ENCODE measurements around the gene ZBED2. TPM values are rescaled to one million over a fixed set of nuclear protein-coding genes. Genes with fewer than 3 reads are reported as not detected.

ZBED2 gene
- total and polyA plus RNA-seq, 2 donors: 37.9 to 52.2 TPM

DNA sequence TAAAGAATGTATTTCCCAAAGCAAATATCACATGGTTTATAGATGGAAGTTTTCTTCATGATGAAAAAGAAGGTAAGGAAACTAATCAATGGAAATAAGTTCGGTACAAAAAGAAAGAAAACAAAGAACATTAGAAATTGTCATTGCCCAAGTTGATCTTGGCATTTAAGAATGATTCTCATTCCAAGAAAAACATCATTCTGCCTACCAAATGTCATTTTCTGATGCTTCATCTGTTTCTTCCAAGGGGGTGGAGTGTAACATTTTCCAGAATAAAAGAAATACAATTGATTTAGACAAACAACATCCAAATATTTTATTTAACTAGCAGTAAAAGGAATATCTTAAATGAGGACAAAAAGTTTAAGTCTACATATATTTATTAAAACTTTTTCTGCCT, 3.0 kb upstream of the ZBED2 start:
- WGBS: 89% methylated on average over 1 of the region's 1 CpG
- no peaks in the 10 kb centered on the region for H3K4me1 ChIP-seq (ENCODE audit: control insufficient read depth in 2 of 2, insufficient read depth in 2 of 2, low read length in 2 of 2)
- no peak overlapping the region for H3K4me3 ChIP-seq (ENCODE audit: low read length in 2 of 2)
- no peak for DNase-seq (ENCODE audit: low read depth in 6 of 9, low spot score in 9 of 9)
- H3K27ac ChIP-seq (ENCODE audit: low read depth in 1 of 2, low read length in 1 of 2): no peak overlapping the region
- H3K9me3 ChIP-seq (ENCODE audit: control insufficient read depth in 2 of 2, insufficient read depth in 1 of 2, low read length in 1 of 2): no peaks in the 10 kb centered on the region
- no peaks in the 10 kb centered on the region for H3K27me3 ChIP-seq (ENCODE audit: control insufficient read depth in 2 of 2, insufficient read depth in 1 of 2, low read length in 1 of 2)
- H3K36me3 ChIP-seq (ENCODE audit: control insufficient read depth in 2 of 2, insufficient read depth in 2 of 2, low read length in 1 of 2): peaks cover 13 to 27% of the 10 kb centered on the region in 2 donors

DNA sequence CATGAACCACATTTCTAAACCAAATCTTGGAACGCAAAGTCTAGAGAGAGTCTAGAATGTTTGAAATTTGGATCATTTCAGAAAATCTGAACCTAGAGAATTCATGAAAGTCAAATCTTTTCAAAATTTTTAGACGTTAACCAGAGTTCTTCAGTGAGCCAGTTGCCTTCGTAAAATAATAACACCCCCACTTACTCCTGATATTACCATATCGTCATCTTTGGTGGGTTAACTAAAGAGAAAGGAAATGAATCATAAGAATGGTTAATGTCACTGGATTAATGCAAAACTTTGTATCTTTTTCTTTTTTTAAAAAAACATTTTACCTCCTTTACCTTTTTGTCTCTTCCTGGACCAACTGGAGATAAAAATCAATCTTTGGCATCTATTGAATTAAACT, 1.2 kb upstream of the ZBED2 start:
- Histone ChIP-seq H3K27me3 (ENCODE audit: control insufficient read depth in 2 of 2, insufficient read depth in 1 of 2, low read length in 1 of 2) (no peaks in the 10 kb centered on the region), H3K36me3 (ENCODE audit: control insufficient read depth in 2 of 2, insufficient read depth in 2 of 2, low read length in 1 of 2) (peaks cover 17 to 29% of the 10 kb centered on the region in 2 donors), H3K4me1 (ENCODE audit: control insufficient read depth in 2 of 2, insufficient read depth in 2 of 2, low read length in 2 of 2) (no peaks in the 10 kb centered on the region), H3K9me3 (ENCODE audit: control insufficient read depth in 2 of 2, insufficient read depth in 1 of 2, low read length in 1 of 2) (no peaks in the 10 kb centered on the region), H3K27ac (ENCODE audit: low read depth in 1 of 2, low read length in 1 of 2) (no peak overlapping the region), H3K4me3 (ENCODE audit: low read length in 2 of 2) (no peak overlapping the region)
- no peak for DNase-seq (ENCODE audit: low read depth in 6 of 9, low spot score in 9 of 9)
- 92% methylated on average over 4 of the region's 4 CpGs for WGBS

DNA sequence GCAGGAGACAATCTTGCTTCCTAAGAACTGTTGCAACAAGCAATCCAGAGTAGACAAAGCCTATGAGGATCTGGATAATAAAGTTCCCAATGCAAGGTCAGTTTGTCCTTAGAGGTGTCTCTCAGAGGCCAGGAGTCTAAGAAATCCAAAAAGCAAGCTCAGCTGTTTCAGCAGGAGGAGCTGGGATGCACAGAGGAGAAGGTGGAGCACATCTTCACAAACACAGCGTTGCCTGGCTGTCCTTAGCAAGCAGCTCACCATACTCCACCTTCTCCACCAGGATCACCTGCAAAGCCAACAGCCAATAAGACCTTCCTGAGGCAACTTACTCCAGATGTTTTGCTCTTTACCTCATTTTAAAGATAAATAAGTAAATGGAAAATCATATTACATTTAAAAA, 365 bp downstream of the ZBED2 start:
- no peak for DNase-seq (ENCODE audit: low read depth in 6 of 9, low spot score in 9 of 9)
- peak overlapping the region; percentile 9 to 25 for H3K4me3 ChIP-seq (ENCODE audit: low read length in 2 of 2)
- H3K27me3 ChIP-seq (ENCODE audit: control insufficient read depth in 2 of 2, insufficient read depth in 1 of 2, low read length in 1 of 2): no peaks in the 10 kb centered on the region
- no peaks in the 10 kb centered on the region for H3K4me1 ChIP-seq (ENCODE audit: control insufficient read depth in 2 of 2, insufficient read depth in 2 of 2, low read length in 2 of 2)
- H3K9me3 ChIP-seq (ENCODE audit: control insufficient read depth in 2 of 2, insufficient read depth in 1 of 2, low read length in 1 of 2): no peaks in the 10 kb centered on the region
- H3K36me3 ChIP-seq (ENCODE audit: control insufficient read depth in 2 of 2, insufficient read depth in 2 of 2, low read length in 1 of 2): peaks cover 17 to 32% of the 10 kb centered on the region in 2 donors
- WGBS: 40% methylated on average over 1 of the region's 1 CpG
- peak overlapping the region; percentile 42 to 62 for H3K27ac ChIP-seq (ENCODE audit: low read depth in 1 of 2, low read length in 1 of 2)

DNA sequence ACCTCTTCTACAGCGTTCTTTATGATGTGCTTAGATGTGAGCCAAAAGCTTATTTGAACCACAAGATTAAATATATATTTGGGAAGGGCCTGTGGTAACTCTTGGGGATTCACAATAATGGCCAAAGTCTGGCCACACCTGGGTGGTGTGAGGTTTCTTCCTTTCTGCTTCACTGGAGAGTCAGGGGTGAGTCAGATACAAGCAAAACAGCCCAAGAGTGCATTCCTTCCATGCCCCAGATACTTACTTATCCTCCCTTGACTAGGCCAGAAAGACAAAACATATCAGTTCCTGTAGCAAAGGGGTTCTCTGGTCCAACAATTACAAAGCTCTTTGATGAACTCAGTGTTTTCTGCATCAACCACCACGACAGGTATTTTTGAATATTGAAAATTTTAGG, 941 bp downstream of the ZBED2 start:
- 95% methylated on average over 2 of the region's 2 CpGs for WGBS
- H3K9me3 ChIP-seq (ENCODE audit: control insufficient read depth in 2 of 2, insufficient read depth in 1 of 2, low read length in 1 of 2): no peaks in the 10 kb centered on the region
- DNase-seq (ENCODE audit: low read depth in 6 of 9, low spot score in 9 of 9): no peak
- H3K36me3 ChIP-seq (ENCODE audit: control insufficient read depth in 2 of 2, insufficient read depth in 2 of 2, low read length in 1 of 2): peaks cover 17 to 37% of the 10 kb centered on the region in 2 donors
- H3K27ac ChIP-seq (ENCODE audit: low read depth in 1 of 2, low read length in 1 of 2): peak overlapping the region; percentile 62 to 76
- no peaks in the 10 kb centered on the region for H3K27me3 ChIP-seq (ENCODE audit: control insufficient read depth in 2 of 2, insufficient read depth in 1 of 2, low read length in 1 of 2)
- no peaks in the 10 kb centered on the region for H3K4me1 ChIP-seq (ENCODE audit: control insufficient read depth in 2 of 2, insufficient read depth in 2 of 2, low read length in 2 of 2)
- peak overlapping the region in 1 of 2 donors; percentile 25 for H3K4me3 ChIP-seq (ENCODE audit: low read length in 2 of 2)

DNA sequence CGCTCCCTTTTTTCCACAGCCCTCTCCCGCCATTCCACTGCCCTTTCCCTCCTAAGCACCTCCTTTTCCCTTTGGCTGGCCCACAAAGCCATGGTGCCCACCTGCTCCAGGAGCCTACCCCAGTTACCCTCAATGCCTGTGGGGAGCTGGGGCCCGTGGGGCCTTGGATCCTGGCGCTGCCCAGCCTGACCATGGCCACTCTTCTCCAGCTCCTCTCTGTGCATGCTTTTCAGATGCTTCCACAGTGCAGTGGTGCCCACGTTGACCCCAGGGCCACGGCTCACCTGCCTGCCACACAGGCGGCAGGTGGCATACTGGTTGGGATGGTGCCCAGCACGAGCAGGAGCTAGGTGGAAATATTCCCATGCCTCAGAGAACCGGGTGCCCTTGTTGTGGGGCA, 1.5 kb downstream of the ZBED2 start:
- peak overlapping the region; percentile 20 to 33 for H3K4me3 ChIP-seq (ENCODE audit: low read length in 2 of 2)
- no peak for DNase-seq (ENCODE audit: low read depth in 6 of 9, low spot score in 9 of 9)
- no peaks in the 10 kb centered on the region for H3K9me3 ChIP-seq (ENCODE audit: control insufficient read depth in 2 of 2, insufficient read depth in 1 of 2, low read length in 1 of 2)
- no peaks in the 10 kb centered on the region for H3K4me1 ChIP-seq (ENCODE audit: control insufficient read depth in 2 of 2, insufficient read depth in 2 of 2, low read length in 2 of 2)
- no peaks in the 10 kb centered on the region for H3K27me3 ChIP-seq (ENCODE audit: control insufficient read depth in 2 of 2, insufficient read depth in 1 of 2, low read length in 1 of 2)
- H3K36me3 ChIP-seq (ENCODE audit: control insufficient read depth in 2 of 2, insufficient read depth in 2 of 2, low read length in 1 of 2): peaks cover 17 to 37% of the 10 kb centered on the region in 2 donors
- WGBS: 93% methylated on average over 9 of the region's 9 CpGs
- H3K27ac ChIP-seq (ENCODE audit: low read depth in 1 of 2, low read length in 1 of 2): peak overlapping the region; percentile 52 to 76

DNA sequence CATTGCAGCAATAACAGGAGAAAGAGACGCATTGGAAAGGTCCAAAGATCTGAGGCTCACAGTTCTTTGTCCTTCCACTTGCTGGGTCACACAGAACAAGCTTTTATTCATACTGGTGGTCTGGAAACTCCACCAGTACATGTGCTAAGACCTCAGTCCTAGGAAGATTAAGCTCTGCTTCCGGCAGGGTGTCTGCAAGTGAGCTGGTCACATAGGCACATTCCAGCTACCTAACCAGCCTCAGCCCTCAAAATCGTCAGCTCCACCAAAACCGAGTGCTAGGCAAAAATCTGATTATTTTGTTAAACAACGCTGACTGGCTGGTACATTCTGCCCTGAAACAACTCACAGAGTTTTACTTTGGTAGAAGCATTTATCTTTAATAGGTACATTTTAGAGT, 2.2 kb downstream of the ZBED2 start:
- WGBS: 94% methylated on average over 5 of the region's 5 CpGs
- Histone ChIP-seq H3K27ac (ENCODE audit: low read depth in 1 of 2, low read length in 1 of 2) (peak overlapping the region in 1 of 2 donors; percentile 46), H3K9me3 (ENCODE audit: control insufficient read depth in 2 of 2, insufficient read depth in 1 of 2, low read length in 1 of 2) (no peaks in the 10 kb centered on the region), H3K36me3 (ENCODE audit: control insufficient read depth in 2 of 2, insufficient read depth in 2 of 2, low read length in 1 of 2) (peaks cover 17 to 41% of the 10 kb centered on the region in 2 donors), H3K4me3 (ENCODE audit: low read length in 2 of 2) (peak overlapping the region in 1 of 2 donors; percentile 33), H3K27me3 (ENCODE audit: control insufficient read depth in 2 of 2, insufficient read depth in 1 of 2, low read length in 1 of 2) (no peaks in the 10 kb centered on the region), H3K4me1 (ENCODE audit: control insufficient read depth in 2 of 2, insufficient read depth in 2 of 2, low read length in 2 of 2) (no peaks in the 10 kb centered on the region)
- DNase-seq (ENCODE audit: low read depth in 6 of 9, low spot score in 9 of 9): no peak

DNA sequence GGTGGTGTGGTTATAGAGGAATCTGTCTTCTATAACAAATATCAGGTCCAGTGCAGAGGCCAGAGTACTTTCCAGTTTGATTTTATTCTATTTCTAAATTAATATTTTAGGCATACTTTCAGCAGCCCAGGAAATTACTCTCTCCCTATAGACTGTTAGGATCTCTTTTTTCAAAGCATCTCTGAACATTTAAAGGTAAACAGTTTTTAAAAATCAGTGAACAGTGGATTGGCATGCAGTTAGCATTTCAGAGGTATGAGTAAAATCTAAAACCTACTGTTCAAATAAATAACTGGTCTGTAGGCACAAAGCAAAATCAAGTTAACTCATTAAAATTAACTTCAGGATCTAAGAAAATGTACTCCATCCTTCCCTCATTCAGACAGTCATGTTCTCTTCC, 3.0 kb downstream of the ZBED2 start:
- H3K4me1 ChIP-seq (ENCODE audit: control insufficient read depth in 2 of 2, insufficient read depth in 2 of 2, low read length in 2 of 2): no peaks in the 10 kb centered on the region

DNA sequence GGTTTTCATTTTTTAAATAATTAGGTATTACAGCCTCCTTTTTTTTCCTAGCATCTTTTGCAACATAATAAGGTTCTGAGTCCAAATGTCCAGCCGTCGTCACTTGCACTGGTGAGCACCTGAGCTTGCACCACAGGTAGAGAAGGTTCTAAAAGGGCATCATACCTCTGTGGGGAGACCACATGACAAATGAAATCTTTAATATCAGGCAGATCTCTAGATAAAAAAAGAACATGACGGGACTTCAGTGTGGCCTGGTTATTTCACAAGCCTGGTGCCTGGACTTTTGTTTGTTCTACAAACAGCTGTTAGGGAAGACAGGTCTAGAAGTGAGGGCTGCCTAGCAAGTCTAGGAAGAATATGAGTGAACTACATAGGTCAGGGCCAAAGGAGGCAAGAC, 3.6 kb downstream of the ZBED2 start:
- no peak for DNase-seq (ENCODE audit: low read depth in 6 of 9, low spot score in 9 of 9)
- H3K4me3 ChIP-seq (ENCODE audit: low read length in 2 of 2): no peak overlapping the region
- no peaks in the 10 kb centered on the region for H3K27me3 ChIP-seq (ENCODE audit: control insufficient read depth in 2 of 2, insufficient read depth in 1 of 2, low read length in 1 of 2)
- 97% methylated on average over 3 of the region's 3 CpGs for WGBS
- no peaks in the 10 kb centered on the region for H3K4me1 ChIP-seq (ENCODE audit: control insufficient read depth in 2 of 2, insufficient read depth in 2 of 2, low read length in 2 of 2)
- H3K9me3 ChIP-seq (ENCODE audit: control insufficient read depth in 2 of 2, insufficient read depth in 1 of 2, low read length in 1 of 2): no peaks in the 10 kb centered on the region
- H3K27ac ChIP-seq (ENCODE audit: low read depth in 1 of 2, low read length in 1 of 2): peak overlapping the region in 1 of 2 donors; percentile 18
- peaks cover 25 to 54% of the 10 kb centered on the region in 2 donors for H3K36me3 ChIP-seq (ENCODE audit: control insufficient read depth in 2 of 2, insufficient read depth in 2 of 2, low read length in 1 of 2)

More for the DNA sequence above, 3.0 kb downstream of the ZBED2 start:
- H3K36me3 ChIP-seq (ENCODE audit: control insufficient read depth in 2 of 2, insufficient read depth in 2 of 2, low read length in 1 of 2): peaks cover 24 to 49% of the 10 kb centered on the region in 2 donors
- H3K4me3 ChIP-seq (ENCODE audit: low read length in 2 of 2): no peak overlapping the region
- H3K9me3 ChIP-seq (ENCODE audit: control insufficient read depth in 2 of 2, insufficient read depth in 1 of 2, low read length in 1 of 2): no peaks in the 10 kb centered on the region
- H3K27me3 ChIP-seq (ENCODE audit: control insufficient read depth in 2 of 2, insufficient read depth in 1 of 2, low read length in 1 of 2): no peaks in the 10 kb centered on the region
- DNase-seq (ENCODE audit: low read depth in 6 of 9, low spot score in 9 of 9): no peak
- H3K27ac ChIP-seq (ENCODE audit: low read depth in 1 of 2, low read length in 1 of 2): no peak overlapping the region

DNA sequence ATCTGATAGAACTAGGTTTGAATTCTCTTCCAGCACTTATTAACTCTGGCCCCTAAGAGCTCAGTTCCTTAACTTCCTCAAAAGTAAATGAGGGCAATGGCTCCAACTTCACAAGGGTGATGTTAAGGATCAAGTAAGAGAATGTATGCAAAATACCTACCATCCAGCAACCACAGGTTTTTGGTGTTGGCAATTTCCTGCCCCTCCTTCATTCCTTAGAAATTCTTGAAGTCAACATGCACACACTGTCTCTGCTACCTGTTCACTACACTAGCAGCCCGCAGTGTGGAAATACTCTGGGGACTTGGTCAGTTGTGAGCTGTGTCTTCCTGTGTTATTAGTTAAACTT, 5.0 kb downstream of the ZBED2 start:
- Histone ChIP-seq H3K27ac (ENCODE audit: low read depth in 1 of 2, low read length in 1 of 2) (no peak overlapping the region), H3K9me3 (ENCODE audit: control insufficient read depth in 2 of 2, insufficient read depth in 1 of 2, low read length in 1 of 2) (no peaks in the 10 kb centered on the region), H3K36me3 (ENCODE audit: control insufficient read depth in 2 of 2, insufficient read depth in 2 of 2, low read length in 1 of 2) (peaks cover 25 to 56% of the 10 kb centered on the region in 2 donors), H3K4me3 (ENCODE audit: low read length in 2 of 2) (no peak overlapping the region), H3K27me3 (ENCODE audit: control insufficient read depth in 2 of 2, insufficient read depth in 1 of 2, low read length in 1 of 2) (no peaks in the 10 kb centered on the region), H3K4me1 (ENCODE audit: control insufficient read depth in 2 of 2, insufficient read depth in 2 of 2, low read length in 2 of 2) (no peaks in the 10 kb centered on the region)
- WGBS: 93% methylated on average over 1 of the region's 1 CpG
- no peak for DNase-seq (ENCODE audit: low read depth in 6 of 9, low spot score in 9 of 9)
